HG03457 (cell line): ENCODE results near the gene ECT2.
"Not testable (repeated sequence)": the region's sequence is repeated elsewhere in the genome, so short reads cannot be mapped to it uniquely, and the experiment has no call there.

Source experiments
- ATAC-seq: cut with Tn5 transposase; IDR thresholded peaks from one replicate; pipeline ENCODE4 v1.9.1; 2021; ENCODE audit warnings: moderate number of reproducible peaks; ENCODE audit not compliant: unreplicated experiment

ECT2 gene

DNA sequence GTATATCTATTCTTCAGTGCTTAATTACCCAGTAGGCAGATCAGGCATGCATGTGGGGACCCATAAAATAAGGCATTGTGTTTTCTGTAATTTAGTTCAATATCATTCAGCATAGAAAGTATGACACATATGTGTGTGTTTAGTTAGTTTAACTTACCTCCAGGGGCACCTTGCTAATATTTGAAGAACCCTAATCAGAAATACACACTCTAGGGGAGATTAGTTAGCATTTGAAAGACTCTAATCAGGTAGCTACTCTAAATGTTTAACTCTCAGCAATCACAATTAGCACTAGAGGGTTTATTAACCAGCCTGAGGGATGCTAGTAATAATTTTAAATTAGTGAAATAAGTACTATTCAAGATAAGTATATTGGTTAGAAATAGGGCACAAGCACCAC, 104.5 kb downstream of the ECT2 start:
- ATAC-seq, result no peak

GRCh38 chr3:172856795-172857742, 106.5 kb downstream of the ECT2 start:
- no peak for ATAC-seq

- ATAC-seq, result no peak
Observed at GRCh38 chr3:172859041-172859440, 108.5 kb downstream of the ECT2 start.

- ATAC-seq, result not testable (repeated sequence)
Observed at GRCh38 chr3:172866726-172867350, 116.3 kb downstream of the ECT2 start.

DNA sequence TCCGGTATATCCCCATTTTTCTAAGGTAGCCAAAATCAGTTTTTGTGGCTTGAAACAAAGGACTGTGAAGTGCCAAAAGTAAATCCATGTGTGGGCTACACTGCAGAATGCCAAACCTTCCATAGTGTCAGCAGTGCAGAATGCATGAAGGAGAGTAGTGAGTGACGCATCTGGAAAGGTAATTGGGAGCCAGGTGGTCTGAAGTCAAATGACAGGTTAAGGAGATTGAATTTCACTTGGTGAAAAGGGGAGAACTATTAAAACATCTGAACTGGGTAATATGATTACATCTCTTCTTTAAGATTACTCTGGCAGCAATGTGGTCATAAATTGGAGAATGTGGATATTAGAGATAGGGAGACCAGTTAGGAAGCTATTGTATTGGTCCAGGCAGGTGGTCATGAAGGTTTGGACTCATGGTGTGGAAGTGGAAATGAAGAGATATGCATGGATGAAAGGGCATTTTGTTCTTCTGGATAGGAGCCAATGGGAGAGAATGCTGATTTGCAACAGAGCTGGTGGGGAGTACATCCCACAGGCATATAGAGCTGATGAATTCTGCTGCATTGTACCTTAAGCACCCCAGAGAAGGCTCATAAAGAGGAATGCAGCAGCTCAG, 118.2 kb downstream of the ECT2 start:
- no peak for ATAC-seq

DNA sequence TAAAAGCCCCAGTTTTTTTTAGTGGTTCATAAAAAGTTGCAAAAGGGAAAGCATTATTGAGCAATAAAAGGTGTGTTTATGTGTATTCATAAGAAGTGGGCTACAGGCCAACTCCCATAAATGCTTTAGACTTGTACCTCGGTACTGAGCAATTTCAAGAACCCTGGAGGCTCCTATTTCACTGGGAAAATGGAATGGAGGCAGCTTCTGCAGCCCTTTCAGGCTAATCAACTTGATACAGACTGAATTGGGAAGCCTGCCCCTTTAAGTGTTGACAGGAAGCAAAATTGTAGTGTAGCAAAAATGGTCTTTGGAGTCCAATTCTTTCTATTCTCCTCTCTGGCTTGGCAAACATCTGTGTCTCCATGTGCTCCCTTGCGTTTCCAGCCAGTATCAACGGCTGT, 118.8 kb downstream of the ECT2 start:
- ATAC-seq, result no peak

- ATAC-seq, result no peak
Observed at GRCh38 chr3:172869784-172870518, 119.4 kb downstream of the ECT2 start.
